Measurements from ENCODE around the gene SH2B3. TPM values are rescaled to one million over a fixed set of nuclear protein-coding genes. Genes with fewer than 3 reads are reported as not detected.

The SH2B3 gene
- total RNA-seq, 3 donors from 2014 or later (not counting 1 experiment from before 2014, with no cell fraction given), result 68.1 to 81.3 (median 68.4) TPM

DNA sequence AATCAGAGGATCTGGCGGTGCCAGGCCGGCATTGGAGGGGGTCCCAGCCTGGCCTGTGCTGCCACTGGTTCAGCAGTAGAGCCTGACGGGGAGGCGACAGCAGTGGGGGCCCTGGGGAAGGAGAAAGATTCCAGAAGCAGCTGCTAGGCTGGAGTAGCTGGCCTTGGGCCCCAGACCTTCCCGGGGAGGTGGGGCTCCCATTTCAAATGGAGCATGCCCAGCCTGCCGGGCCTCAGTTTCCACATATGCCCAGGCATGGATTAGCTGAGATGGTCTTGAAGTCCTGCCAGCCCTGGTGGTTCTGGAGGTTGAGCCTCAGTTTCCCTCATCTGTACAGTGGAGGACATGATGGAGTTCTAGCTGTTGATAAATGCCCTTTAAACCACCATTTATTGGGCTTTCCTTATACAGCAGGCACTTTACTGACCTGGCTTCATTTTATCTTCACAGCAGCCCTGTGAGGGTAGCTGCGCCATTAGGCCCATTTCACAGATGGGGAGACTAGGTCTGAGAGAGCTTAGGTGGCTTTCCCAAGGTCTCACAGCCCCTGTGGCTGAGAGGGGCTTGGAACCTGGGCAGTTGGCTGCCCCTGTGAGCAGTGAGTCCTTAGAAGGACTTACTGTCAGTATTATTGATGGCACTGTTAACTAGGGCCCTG is 21.8 kb downstream of the SH2B3 start:
- H3K4me1 Mint-ChIP-seq, result peaks cover 69 to 77% of the 10 kb centered on the region in 2 donors
- TF ChIP-seq, protein P1, sequence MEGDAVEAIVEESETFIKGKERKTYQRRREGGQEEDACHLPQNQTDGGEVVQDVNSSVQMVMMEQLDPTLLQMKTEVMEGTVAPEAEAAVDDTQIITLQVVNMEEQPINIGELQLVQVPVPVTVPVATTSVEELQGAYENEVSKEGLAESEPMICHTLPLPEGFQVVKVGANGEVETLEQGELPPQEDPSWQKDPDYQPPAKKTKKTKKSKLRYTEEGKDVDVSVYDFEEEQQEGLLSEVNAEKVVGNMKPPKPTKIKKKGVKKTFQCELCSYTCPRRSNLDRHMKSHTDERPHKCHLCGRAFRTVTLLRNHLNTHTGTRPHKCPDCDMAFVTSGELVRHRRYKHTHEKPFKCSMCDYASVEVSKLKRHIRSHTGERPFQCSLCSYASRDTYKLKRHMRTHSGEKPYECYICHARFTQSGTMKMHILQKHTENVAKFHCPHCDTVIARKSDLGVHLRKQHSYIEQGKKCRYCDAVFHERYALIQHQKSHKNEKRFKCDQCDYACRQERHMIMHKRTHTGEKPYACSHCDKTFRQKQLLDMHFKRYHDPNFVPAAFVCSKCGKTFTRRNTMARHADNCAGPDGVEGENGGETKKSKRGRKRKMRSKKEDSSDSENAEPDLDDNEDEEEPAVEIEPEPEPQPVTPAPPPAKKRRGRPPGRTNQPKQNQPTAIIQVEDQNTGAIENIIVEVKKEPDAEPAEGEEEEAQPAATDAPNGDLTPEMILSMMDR (IDR thresholded peaks at IDR 0.05), result no peak
- H3K4me3 Mint-ChIP-seq, result peak overlapping the region; percentile 77
- H3K4me3 ChIP-seq (ENCODE audit: low read length), result no peak overlapping the region
- H3K27me3 ChIP-seq (ENCODE audit: control insufficient read depth, insufficient read depth, low read length), result no peaks in the 10 kb centered on the region
- H3K9me3 ChIP-seq (ENCODE audit: control insufficient read depth, insufficient read depth, low read length), result no peaks in the 10 kb centered on the region
- intact Hi-C loops (cut with micrococcal nuclease), result no loop called here
- WGBS (ENCODE audit: insufficient coverage), result 96% methylated on average over 7 of the region's 7 CpGs
- no peaks in the 10 kb centered on the region for H3K27me3 Mint-ChIP-seq (ENCODE audit: low read depth in 2 of 2)
- no peaks in the 10 kb centered on the region for H3K9me3 Mint-ChIP-seq
- ATAC-seq (no peak), DNase-seq (no peak)
- H3K36me3 ChIP-seq (ENCODE audit: control insufficient read depth, insufficient read depth, low read length), result peaks cover 2% of the 10 kb centered on the region
- H3K36me3 Mint-ChIP-seq, result no peaks in the 10 kb centered on the region
- peak overlapping the region; percentile 97 for H3K27ac ChIP-seq (ENCODE audit: low read length)
- peaks cover 87% of the 10 kb centered on the region for H3K4me1 ChIP-seq (ENCODE audit: control insufficient read depth, insufficient read depth, low read length)
- peak overlapping the region; percentile 96 to 100 for H3K27ac Mint-ChIP-seq

DNA sequence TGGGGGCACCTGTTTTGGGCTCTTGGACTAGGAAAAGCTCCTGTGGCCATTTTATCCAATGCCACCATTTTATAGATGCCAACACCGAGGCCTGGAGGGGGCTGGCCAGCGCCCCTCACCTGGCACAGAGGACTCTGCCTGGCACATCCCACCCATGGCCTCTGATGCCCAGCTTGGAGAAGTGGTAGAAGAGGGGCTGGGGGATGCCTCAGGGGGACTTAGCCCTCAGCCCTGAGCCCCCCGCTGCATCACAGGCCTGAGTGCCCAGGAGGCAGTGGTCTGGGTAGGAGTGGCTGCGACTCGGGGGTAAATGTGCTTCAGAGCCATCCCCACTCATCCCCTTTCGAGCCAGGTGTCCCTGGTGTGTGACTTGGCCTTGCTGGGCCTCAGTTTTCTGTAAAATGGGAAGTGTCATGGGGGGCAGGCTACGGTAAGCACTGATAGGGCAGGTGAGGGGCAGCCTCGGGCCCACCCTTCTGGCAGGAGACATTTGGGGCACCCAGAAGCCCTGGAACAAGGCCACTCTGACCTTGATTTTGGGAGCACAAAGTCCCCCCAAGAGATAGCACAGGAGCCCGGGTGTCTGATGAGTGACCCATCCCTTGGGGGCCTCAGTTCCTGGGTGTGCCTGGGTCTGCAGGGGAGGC is 22.5 kb downstream of the SH2B3 start:
- Mint-ChIP-seq H3K36me3 (no peaks in the 10 kb centered on the region), H3K4me3 (peak overlapping the region; percentile 77), H3K4me1 (peaks cover 76 to 83% of the 10 kb centered on the region in 2 donors), H3K27ac (peak overlapping the region; percentile 96 to 100), H3K27me3 (ENCODE audit: low read depth in 2 of 2) (no peaks in the 10 kb centered on the region), H3K9me3 (no peaks in the 10 kb centered on the region)
- Histone ChIP-seq H3K27ac (ENCODE audit: low read length) (peak overlapping the region; percentile 97), H3K27me3 (ENCODE audit: control insufficient read depth, insufficient read depth, low read length) (no peaks in the 10 kb centered on the region), H3K36me3 (ENCODE audit: control insufficient read depth, insufficient read depth, low read length) (peaks cover 2% of the 10 kb centered on the region), H3K9me3 (ENCODE audit: control insufficient read depth, insufficient read depth, low read length) (no peaks in the 10 kb centered on the region), H3K4me1 (ENCODE audit: control insufficient read depth, insufficient read depth, low read length) (peaks cover 94% of the 10 kb centered on the region), H3K4me3 (ENCODE audit: low read length) (no peak overlapping the region)
- TF ChIP-seq, protein P1 (IDR thresholded peaks at IDR 0.05), result no peak
- ATAC-seq, result no peak
- intact Hi-C loops (cut with micrococcal nuclease), result no loop called here
- no peak for DNase-seq
- 68% methylated on average over 9 of the region's 9 CpGs for WGBS (ENCODE audit: insufficient coverage)

DNA sequence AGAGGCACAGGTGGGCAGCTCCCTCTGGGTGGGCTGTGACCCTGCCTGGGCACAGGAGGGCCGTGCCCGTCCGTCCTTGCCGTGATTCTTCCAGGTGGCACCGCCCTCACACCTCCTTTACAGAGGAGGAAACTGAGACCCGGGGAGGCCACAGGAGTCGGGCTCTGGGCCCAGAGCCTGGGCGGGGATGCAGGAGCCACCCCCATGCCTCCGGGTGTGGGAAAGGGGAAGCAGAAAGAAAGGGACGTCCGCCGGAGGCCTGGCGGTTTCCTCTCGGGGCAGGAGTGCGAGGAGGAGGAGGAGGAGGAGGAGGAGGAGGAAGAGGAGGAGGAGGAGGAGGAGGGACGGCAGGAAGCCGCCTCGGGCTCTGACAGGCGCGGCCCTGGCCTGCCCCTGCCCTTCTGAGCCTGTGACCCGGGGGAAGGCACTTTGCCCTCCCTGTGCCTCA is 23.0 kb downstream of the SH2B3 start:
- no peaks in the 10 kb centered on the region for H3K36me3 Mint-ChIP-seq
- Histone ChIP-seq H3K4me1 (ENCODE audit: control insufficient read depth, insufficient read depth, low read length) (peaks cover 99% of the 10 kb centered on the region), H3K9me3 (ENCODE audit: control insufficient read depth, insufficient read depth, low read length) (no peaks in the 10 kb centered on the region), H3K27ac (ENCODE audit: low read length) (peak overlapping the region; percentile 97), H3K4me3 (ENCODE audit: low read length) (no peak overlapping the region), H3K36me3 (ENCODE audit: control insufficient read depth, insufficient read depth, low read length) (peaks cover 2% of the 10 kb centered on the region), H3K27me3 (ENCODE audit: control insufficient read depth, insufficient read depth, low read length) (no peaks in the 10 kb centered on the region)
- no peaks in the 10 kb centered on the region for H3K27me3 Mint-ChIP-seq (ENCODE audit: low read depth in 2 of 2)
- H3K4me3 Mint-ChIP-seq, result peak overlapping the region; percentile 77
- TF ChIP-seq, protein P1 (IDR thresholded peaks at IDR 0.05), result no peak
- DNase-seq (peak in 1 of 2 donors; percentile 53), ATAC-seq (no peak)
- intact Hi-C loops (cut with micrococcal nuclease), result no loop called here
- H3K9me3 Mint-ChIP-seq, result no peaks in the 10 kb centered on the region
- H3K27ac Mint-ChIP-seq, result peak overlapping the region; percentile 96 to 100
- H3K4me1 Mint-ChIP-seq, result peaks cover 81 to 89% of the 10 kb centered on the region in 2 donors
- WGBS (ENCODE audit: insufficient coverage), result 1% methylated on average over 15 of the region's 21 CpGs

All from natural killer cell (primary cell).